Measurements from ENCODE around the gene PSMA1. TPM values are rescaled to one million over a fixed set of nuclear protein-coding genes. Genes with fewer than 3 reads are reported as not detected.

PSMA1 gene
- total RNA-seq (2022; extraction: Qiagen RNA extraction), result 184 to 194 TPM (median 186 TPM) in 5 replicates

DNA sequence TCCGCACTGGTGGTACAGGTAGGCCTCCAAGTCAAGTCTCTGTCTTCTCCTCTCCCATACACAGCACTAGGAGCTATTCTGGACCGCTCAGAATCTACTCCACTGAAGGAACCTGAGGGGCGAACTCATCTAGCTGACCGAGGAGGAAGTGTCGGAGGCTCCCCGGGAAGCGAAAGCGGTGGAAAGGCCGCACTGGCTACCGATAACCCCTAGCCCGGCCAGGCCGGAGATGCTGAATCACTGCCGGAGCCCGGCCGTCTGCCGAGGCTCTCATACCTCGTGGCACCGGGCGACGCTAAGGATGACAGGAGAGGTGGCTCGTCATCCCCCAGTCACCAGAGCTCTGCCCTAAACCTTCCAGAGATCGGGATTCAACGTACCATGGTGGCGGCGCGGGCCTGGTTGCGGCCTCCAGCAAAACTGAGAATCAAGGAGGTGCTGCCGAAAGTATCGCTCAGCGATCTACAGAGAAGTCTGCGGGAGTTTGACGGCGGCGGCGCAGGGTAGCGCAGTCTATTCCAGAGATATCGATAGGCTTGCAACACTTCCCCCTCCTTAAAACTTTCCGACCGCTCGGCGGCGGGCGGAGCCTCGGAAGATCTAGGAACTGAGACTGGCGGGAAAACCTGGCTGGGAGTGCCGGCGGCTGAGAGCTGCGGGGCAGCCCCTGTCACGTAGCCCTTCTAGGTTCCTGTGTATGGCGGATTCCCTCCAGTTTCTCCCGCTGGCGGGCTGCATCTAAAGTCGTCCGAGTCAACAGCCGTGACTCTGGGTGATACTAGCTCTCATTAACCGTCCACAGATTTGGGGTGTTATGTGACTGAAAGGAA, at the start of gene PSMA1:
Gene PSMA1, minus strand, starts transcription at position 470 of the 830 bp plus-strand sequence. Its CDS starts 87 bp downstream, at position 383.

DNA sequence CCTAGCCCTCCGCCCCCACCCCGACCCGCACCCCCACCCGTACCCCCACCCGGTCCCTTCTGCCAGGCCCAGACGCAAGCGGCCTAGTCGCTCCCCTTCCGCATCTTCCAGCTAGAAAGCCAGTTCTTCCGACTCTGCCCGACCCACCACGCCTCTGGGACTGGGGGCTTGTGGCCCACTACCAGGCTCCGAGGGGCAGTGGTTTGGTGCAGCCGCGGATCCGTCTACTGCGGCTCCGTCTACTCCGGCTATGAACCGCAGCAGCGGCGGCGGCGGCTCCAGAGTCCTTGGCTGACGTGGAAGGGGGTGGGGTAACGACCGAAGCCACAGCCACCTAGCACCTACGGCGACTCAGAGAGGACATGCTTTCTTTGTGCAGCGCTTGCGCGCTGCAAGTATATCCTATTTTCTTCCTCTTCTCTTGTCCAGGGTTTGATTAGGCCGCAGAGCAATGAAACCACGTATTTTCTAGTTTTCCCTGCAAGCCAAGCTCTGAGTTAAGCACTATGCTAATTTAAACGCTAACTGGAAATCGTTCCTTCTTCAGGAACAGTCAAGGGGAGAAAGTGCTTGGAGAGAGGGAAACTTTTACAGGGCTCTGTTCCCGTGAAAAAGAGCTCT, 20.5 kb downstream of the PSMA1 start, which contains the start of gene COPB1:
Gene COPB1, minus strand, starts transcription at position 252 of the 621 bp plus-strand sequence. CDS start 883 bp downstream, outside the sequence.

Other genes with a start within 250 kb of the PSMA1 start
- gene RRAS2, start 161.2 kb downstream of the PSMA1 start, total RNA-seq (2022; extraction: Qiagen RNA extraction), result 49.8 to 62.1 TPM (median 54.8 TPM) in 5 replicates
- gene COPB1, start 20.6 kb downstream of the PSMA1 start, total RNA-seq (2022; extraction: Qiagen RNA extraction), result 99.8 to 141 TPM (median 112 TPM) in 5 replicates
- 1.5 to 2.4 TPM (median 1.9 TPM) in 5 replicates for gene PDE3B, start 123.4 kb upstream of the PSMA1 start, total RNA-seq (2022; extraction: Qiagen RNA extraction)